ENCODE data around the gene SEC23IP.

DNA sequence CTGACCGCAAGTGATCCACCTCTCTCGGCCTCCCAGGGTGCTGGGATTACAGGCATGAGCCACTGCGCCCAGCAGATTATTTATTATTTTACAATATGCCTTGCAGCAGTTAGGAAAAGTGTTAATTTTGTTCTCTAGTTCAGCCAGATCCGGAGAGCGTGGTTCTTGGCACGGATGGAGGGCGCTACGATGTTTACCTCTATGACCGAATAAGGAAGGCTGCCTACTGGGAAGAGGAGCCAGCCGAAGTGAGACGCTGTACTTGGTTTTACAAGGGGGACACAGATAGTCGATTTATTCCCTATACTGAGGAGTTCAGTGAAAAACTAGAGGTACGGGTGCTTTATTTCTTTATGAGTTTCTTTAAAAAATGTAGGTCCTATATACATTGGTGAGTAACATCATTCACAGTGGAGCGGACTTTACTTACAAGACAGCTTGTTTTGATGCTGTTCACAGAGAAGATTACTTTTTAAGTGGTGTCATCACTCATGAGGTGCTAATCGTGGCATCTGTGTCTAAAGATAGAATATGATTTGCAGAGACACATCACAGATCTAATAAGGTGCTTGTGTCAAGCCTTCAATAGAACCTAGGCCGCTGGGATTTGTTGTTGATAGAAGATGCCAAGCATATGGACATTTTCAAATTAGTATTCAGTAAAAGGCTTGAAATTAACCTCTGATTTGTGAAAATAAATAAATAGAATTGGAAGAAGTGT, 11.6 kb downstream of the SEC23IP start:
- TF ChIP-seq, protein P1, sequence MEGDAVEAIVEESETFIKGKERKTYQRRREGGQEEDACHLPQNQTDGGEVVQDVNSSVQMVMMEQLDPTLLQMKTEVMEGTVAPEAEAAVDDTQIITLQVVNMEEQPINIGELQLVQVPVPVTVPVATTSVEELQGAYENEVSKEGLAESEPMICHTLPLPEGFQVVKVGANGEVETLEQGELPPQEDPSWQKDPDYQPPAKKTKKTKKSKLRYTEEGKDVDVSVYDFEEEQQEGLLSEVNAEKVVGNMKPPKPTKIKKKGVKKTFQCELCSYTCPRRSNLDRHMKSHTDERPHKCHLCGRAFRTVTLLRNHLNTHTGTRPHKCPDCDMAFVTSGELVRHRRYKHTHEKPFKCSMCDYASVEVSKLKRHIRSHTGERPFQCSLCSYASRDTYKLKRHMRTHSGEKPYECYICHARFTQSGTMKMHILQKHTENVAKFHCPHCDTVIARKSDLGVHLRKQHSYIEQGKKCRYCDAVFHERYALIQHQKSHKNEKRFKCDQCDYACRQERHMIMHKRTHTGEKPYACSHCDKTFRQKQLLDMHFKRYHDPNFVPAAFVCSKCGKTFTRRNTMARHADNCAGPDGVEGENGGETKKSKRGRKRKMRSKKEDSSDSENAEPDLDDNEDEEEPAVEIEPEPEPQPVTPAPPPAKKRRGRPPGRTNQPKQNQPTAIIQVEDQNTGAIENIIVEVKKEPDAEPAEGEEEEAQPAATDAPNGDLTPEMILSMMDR (conservative IDR thresholded peaks at IDR 0.05 in 1 of 2, IDR thresholded peaks at IDR 0.05 in 1 of 2; ENCODE audit: extremely low read depth in 1 of 2, insufficient read depth in 1 of 2, low read depth in 1 of 2, low read length in 2 of 2) = no peak
- no peak for TF ChIP-seq EZH2 (IDR thresholded peaks at IDR 0.05; ENCODE audit: borderline replicate concordance, low read length)

Data from mammary epithelial cell (primary cell).